Hypothalamus (tissue), 51 donors: ENCODE data around the gene RNU1-1.
A peak's percentile ranks its signal among the peaks of the same experiment; 100 is the strongest.
"Not testable (repeated sequence)": the region's sequence is repeated elsewhere in the genome, so short reads cannot be mapped to it uniquely, and the experiment has no call there.

ENCODE experiments used
- DNase-seq, 51 donors: peaks; one replicate each; lab custom pipeline; 2025; lab: John Stamatoyannopoulos, UW

RNU1-1 gene

DNA sequence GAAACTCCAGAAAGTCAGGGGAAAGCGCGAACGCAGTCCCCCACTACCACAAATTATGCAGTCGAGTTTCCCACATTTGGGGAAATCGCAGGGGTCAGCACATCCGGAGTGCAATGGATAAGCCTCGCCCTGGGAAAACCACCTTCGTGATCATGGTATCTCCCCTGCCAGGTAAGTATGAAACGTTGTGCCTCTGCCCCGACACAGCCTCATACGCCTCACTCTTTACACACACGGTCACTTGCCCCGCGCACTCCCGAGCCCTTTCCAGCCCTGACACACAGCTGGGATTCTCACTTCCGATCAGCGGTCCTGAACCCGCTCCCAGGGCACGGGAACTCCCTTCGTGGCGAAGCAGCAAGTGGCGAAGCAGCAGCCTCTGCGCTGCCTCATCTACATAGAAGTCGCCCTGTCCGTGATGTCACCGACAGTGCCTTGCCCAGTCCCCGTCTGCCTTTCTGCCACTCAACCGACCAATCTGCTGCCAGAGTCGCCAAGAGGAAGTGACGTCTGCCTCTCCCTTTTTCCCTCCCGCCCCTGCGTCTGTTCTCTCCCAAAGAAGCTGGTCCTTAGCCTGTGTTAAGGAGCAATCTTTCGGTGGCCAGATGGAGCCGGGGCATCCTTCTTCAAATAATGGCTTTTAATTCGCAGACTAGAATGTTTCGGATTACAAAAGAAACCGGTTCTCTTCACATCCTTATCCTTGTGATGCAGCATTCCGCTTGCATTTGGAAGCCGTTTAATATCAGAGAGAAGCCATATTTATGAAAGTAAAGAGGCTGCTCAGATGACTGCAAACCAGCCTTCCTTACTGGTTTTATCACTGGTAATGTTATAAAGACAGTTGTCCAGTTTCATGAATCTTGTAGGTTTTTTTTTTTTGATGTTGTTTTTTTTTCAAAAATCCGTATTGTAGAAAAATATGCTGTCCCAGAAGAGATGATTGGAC is at the start of gene RNU1-1:
Gene RNU1-1, minus strand, starts transcription at position 179 of the 949 bp plus-strand sequence.
- peak in 35 of 51 donors; percentile 37 to 98 (median 85) for DNase-seq

DNA sequence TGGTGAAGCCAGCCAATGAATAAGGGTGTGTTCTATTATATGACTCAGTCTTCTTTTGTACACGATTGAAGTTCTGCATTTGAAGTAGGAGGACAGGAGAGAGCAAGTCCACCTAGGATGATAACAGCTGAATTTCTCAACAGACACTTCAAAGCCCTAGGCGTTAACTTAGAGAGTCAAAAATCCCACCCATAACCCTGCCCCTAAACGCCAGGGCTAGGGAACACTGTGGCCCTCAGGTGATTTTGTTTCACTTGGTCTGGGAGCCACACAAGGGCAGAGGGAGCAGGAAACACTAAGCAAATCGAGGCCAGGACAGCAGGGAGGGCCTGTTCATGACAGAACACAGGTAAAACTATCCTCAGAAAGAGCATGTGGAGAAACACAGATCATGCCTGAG is 47.0 kb upstream of the RNU1-1 start:
- not testable (repeated sequence) for DNase-seq

DNA sequence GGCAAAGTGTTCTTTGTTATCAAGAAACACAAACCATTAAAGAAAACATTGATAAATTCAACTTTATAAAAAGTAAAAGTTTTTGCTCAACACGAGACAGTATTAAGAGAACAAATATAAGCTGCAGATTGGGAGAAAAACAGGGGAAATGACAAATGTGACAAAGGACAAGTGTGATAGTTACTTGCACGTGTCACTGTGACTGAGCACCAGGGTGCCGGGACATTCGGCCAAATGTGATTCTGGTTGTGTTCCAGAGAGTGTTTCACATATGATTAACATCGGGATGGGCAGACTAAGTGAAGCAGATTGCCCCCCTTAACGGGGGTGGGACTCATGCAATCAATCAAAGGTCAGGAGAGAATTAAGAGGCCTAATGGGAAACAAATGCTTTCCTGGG is 46.4 kb upstream of the RNU1-1 start:
- not testable (repeated sequence) for DNase-seq

DNA sequence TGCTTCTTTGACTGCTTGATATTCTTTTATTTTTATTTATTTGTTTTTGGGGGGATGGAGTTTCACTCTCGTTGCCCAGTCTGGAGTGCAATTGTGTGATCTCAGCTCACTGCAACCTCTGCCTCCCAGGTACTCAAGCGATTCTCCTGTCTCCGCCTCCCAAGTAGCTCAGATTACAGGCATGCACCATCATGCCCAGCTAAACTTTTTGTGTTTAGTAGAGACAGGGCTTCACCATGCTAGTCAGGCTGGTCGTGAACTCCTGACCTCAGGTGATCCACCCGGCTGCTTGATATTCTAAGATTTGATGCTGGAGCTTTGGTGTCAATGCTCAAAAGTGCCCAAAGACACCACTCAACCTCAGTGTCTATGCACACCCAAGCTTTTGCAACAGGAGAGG is 45.6 kb upstream of the RNU1-1 start:
- not testable (repeated sequence) for DNase-seq

GRCh38 chr1:16557034-16557433 is 42.9 kb upstream of the RNU1-1 start:
- not testable (repeated sequence) for DNase-seq

- not testable (repeated sequence) for DNase-seq
These were observed 39.2 kb upstream of the RNU1-1 start for GRCh38 chr1:16553244-16553643.

- DNase-seq: not testable (repeated sequence)
These were observed 36.3 kb upstream of the RNU1-1 start for GRCh38 chr1:16550212-16550918.

- DNase-seq: not testable (repeated sequence)
These were observed 35.5 kb upstream of the RNU1-1 start for GRCh38 chr1:16549545-16549944.

GRCh38 chr1:16547502-16548241 is 33.6 kb upstream of the RNU1-1 start:
- DNase-seq: not testable (repeated sequence)

GRCh38 chr1:16545682-16546095 is 31.6 kb upstream of the RNU1-1 start:
- DNase-seq: peak in 3 of 51 donors; percentile 8 to 14 (median 10)

- DNase-seq: not testable (repeated sequence)
These were observed 26.4 kb upstream of the RNU1-1 start for GRCh38 chr1:16540421-16540893.

DNA sequence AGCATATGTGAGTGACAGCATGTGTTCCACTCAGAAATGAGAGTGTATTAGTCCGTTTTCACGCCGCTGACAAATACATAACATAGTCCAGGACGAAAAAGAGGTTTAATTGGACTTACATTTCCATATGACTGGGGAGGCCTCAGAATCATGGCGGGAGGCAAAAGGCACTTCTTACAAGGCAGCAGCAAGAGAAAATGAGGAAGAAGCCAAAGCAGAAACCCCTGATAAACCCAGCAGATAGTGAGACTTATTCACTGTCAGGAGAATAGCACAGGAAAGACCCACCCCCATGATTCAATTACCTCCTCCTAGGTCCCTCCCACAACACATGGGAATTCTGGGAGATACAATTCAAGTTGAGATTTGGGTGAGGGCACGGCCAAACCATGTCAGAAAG is 23.4 kb upstream of the RNU1-1 start:
- not testable (repeated sequence) for DNase-seq

GRCh38 chr1:16536796-16537195 is 22.7 kb upstream of the RNU1-1 start:
- DNase-seq: not testable (repeated sequence)

DNA sequence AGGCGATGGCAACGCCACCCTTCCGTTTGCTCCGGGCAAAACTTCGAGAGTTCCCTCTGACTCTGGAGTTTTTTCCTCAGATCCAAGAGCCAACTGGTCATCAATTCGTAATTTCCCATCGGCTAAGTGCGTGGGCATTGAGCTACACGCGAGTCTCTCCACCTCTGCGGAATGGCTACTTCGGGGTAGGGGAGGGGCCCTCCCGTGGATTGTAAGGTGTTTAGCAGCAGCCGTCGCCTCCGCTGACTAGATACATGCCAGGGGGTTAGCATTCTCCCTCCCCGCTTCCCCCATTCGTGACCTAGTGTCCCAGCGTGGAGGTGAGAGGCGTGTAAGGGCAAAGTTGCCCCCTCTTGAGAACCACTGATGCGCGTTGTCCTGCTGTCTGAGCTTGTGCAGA is 21.8 kb upstream of the RNU1-1 start:
- not testable (repeated sequence) for DNase-seq

DNA sequence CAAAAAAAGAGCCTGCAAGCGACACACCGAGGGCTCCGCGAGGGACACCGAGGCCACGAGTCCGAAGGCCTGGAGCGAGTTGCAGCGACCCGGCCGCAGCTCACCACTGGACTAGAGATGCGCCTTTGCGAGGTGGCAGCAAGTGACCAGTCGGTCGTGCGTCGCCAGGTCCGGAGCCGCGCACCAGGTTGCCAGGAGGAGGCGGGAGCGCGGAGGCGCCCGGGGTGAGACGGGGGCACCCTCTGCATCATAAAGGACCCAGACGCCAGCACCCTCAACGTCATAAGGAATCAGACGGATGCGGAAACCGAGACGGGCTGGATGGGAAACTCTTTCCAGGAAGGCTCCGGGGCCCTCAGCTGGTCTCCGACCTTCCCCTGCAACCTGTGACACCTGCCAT is 21.4 kb upstream of the RNU1-1 start:
- peak in 1 of 51 donors; percentile 52 for DNase-seq

DNA sequence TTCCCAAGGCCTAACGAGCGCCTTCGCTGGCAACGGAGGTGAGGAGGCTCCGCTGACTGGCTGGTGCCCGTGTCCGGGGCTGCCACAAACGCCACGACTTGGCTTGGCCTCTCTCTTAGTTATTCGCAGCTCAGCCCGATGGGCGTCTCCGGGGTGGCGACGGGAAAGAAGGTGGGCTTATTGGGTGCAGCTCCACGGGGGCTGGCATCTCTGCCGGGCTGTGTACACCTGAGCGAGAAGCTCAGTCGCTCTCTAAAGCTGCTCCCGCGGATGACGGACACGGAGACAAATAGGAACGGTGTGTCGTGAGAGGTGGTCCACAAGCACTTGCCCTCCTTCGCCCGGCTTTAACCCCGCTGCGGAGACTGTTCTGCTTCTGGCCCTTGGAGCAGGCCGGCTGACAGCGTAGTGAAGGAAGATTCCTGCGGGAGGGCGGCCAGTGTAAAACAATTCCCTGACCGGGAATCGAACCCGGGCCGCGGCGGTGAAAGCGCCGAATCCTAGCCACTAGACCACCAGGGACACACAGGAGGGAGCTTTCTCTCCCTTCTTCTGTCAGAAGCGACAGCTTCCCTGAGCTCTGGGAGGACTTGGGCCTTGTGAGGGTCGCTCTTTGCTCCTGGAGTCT is 20.9 kb upstream of the RNU1-1 start:
- peak in 46 of 51 donors; percentile 1 to 84 (median 68) for DNase-seq

GRCh38 chr1:16534239-16534828 is 20.2 kb upstream of the RNU1-1 start:
- DNase-seq: not testable (repeated sequence)

DNA sequence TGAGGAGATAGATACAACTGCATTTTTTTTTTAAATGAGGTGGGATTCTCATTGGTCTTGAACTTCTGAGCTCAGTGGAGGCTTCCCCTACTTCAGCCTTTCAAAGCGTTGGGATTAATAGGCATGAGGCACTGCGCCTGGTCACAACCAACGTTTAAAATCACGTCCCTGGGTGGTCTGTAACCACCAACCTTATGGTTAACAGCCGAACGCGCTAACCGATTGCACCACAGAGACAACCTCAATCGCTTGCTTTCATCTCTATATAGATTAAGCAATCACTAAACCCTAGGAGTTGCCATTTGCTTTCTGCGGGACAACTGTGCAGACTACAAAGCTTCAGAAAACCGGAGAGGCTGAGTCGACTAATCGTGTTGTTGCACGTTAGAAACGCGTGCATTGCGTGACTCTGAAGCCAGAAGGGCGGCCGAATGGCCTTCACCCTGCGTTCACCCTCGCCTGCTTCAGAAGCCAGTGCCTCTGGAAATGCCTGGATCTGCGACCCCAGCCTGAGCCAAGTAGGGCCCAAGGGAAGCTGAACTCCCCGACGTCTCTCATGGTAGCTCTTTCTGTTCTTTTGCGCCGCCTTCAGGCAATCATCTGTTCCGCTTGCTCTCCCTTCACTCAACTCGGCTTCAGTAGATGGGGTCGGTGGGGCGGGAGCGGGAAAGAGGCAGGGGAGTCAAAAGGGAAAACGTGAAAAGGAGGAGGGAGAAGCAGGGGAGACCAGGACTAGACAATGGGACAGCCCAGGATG is 18.3 kb upstream of the RNU1-1 start:
- peak in 6 of 51 donors; percentile 2 to 41 (median 15) for DNase-seq

GRCh38 chr1:16528338-16528737 is 14.3 kb upstream of the RNU1-1 start:
- not testable (repeated sequence) for DNase-seq
